H1 (cell line): ENCODE measurements around the gene ZNF768. TPM values are rescaled to one million over a fixed set of nuclear protein-coding genes. Genes with fewer than 3 reads are reported as not detected.

ENCODE experiments used
- CEBPB ChIP-seq: IDR thresholded peaks from 2 replicates; pipeline ENCODE4 v1.6.1; 2012; ENCODE audit warnings: low read depth, low read length
- HDAC2 ChIP-seq, 2 experiments: fragments of 300-600 bp in 1 of 2; sonication (generic) in 1 of 2; IDR thresholded peaks; 2 replicates each; pipeline ENCODE4 v1.6.1; 2011 to 2012; ENCODE audit warnings: low read depth in 2 of 2, low read length in 2 of 2, mild to moderate bottlenecking in 2 of 2, moderate library complexity in 2 of 2, borderline replicate concordance in 1 of 2, inconsistent platforms in 1 of 2
- KDM1A ChIP-seq: fragments of 200-600, 300-600 bp; sonication (generic); IDR thresholded peaks from 2 replicates; pipeline ENCODE4 v1.7.1; 2016; ENCODE audit warnings: mild to moderate bottlenecking, low read length, borderline replicate concordance
- KDM4A ChIP-seq: IDR thresholded peaks from one replicate; pipeline ENCODE4 v1.7.1; 2012; ENCODE audit warnings: low read depth, mild to moderate bottlenecking, moderate library complexity, low read length, inconsistent platforms; ENCODE audit not compliant: severe bottlenecking
- POLR2AphosphoS5 ChIP-seq: IDR thresholded peaks from 2 replicates; pipeline ENCODE4 v1.6.1; 2011; ENCODE audit warnings: low read depth, low read length
- SAP30 ChIP-seq: fragments of 300-600 bp; sonication (generic); IDR thresholded peaks from 2 replicates; pipeline ENCODE4 v1.7.1; 2012; ENCODE audit warnings: low read length, moderate library complexity, mild to moderate bottlenecking, inconsistent platforms; ENCODE audit not compliant: insufficient read depth, insufficient replicate concordance
- ZNF274 ChIP-seq: IDR thresholded peaks from 2 replicates; pipeline ENCODE4 v1.7.0; 2012; ENCODE audit warnings: low read length, borderline replicate concordance; ENCODE audit errors: extremely low read depth
- polyA plus RNA-seq, 7 experiments: library from polyadenylated mRNA; depleted of rRNA in 3 of 7; stranded (reverse) in 5 of 7; unstranded in 2 of 7; fragments of >200 nt in 5 of 7; fragments of 200-250 nt in 2 of 7; gene quantifications; 1 replicate in 5 of 7; 2 replicates in 1 of 7; 4 replicates in 1 of 7; pipeline versions ENCODE4 v1.2.1 to v1.2.3, GENCODE V29; 2011 to 2013; ENCODE audit warnings: missing spikeins in 2 of 7, mixed read lengths in 2 of 7
- total RNA-seq: library from RNA; stranded (reverse); fragmentation: NEBNext Ultra II Directional; extraction: Animal tissue kit (Norgen Biotek cat#: 25700); gene quantifications from 2 replicates; pipeline ENCODE4 v1.2.1, GENCODE V29; 2021

The ZNF768 gene
- total and polyA plus RNA-seq, 2 of the 8 experiments (the other 6 are each of a cell fraction or from before 2014, with no cell fraction given), result 36.1 to 47.7 TPM

GRCh38 chr16:30530163-30531037 is 4.0 kb upstream of the ZNF768 start (continued):
- TF ChIP-seq KDM4A (no peak), POLR2AphosphoS5 (no peak), CEBPB (no peak), HDAC2 (IDR thresholded peaks at IDR 0.05; ENCODE audit: borderline replicate concordance in 1 of 2, low read depth in 2 of 2, low read length in 2 of 2) (no peak), SAP30 (no peak), KDM1A (no peak), ZNF274 (no peak)
